K562 treated with DMSO at 1 percent for 12 hours (cell line): ENCODE data around the gene TAF11L11. TPM values are rescaled to one million over a fixed set of nuclear protein-coding genes. Genes with fewer than 3 reads are reported as not detected.

Experiments
- total RNA-seq: library from RNA; unstranded; fragments of 300-600 nt; gene quantifications from 2 replicates; pipeline ENCODE4 v1.2.3, GENCODE V29; 2022; ENCODE audit not compliant: insufficient read depth

The TAF11L11 gene
- total RNA-seq, result not detected in 2 replicates

DNA sequence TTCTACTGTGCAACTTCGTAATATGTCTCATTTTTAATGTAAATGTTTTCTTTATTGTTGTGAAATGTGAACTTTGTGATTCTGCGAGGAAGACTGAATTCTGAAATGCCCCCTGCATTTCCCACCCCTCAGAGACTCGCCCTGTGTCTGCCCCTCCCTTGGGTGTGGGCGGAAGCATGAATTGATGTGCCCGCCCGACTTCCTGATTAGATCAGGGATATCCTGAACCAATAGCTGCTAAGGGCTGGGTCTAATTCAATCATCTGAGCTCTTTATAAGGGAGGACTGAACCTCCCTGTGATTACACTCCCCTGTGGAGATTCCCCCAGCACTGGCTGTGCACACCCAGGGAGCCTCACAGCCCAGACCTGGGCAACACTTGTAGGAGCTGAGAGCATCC lies at the start of gene TAF11L11:
TAF11L11 (plus strand) TSS at position 304 of the 400 bp plus-strand sequence.

DNA sequence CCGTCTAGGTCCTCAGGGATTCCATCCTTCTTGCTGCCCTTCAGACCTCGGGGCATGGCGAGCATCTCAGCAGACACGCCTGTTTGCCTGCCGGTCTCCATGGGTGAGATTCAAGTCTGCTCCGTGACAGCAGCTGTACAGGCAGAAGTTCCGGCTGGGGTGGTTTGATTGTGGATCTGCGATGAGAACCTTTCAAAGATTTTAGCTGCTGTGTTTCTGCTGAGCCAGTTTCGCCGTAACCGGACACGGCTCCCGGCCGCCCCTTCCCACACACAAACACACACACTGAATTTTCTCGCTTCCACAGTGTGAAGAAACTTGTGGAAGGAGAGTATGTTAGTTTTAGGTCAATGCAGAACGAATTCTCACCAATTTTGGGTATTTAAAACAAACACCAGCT lies 18.3 kb upstream of the TAF11L11 start, which contains the start of gene TAF11L7:
TAF11L7 (minus strand) TSS at position 101 of the 400 bp plus-strand sequence.

DNA sequence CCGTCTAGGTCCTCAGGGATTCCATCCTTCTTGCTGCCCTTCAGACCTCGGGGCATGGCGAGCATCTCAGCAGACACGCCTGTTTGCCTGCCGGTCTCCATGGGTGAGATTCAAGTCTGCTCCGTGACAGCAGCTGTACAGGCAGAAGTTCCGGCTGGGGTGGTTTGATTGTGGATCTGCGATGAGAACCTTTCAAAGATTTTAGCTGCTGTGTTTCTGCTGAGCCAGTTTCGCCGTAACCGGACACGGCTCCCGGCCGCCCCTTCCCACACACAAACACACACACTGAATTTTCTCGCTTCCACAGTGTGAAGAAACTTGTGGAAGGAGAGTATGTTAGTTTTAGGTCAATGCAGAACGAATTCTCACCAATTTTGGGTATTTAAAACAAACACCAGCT lies 13.1 kb upstream of the TAF11L11 start, which contains the start of gene TAF11L8:
TAF11L8 (minus strand) TSS at position 101 of the 400 bp plus-strand sequence.

DNA sequence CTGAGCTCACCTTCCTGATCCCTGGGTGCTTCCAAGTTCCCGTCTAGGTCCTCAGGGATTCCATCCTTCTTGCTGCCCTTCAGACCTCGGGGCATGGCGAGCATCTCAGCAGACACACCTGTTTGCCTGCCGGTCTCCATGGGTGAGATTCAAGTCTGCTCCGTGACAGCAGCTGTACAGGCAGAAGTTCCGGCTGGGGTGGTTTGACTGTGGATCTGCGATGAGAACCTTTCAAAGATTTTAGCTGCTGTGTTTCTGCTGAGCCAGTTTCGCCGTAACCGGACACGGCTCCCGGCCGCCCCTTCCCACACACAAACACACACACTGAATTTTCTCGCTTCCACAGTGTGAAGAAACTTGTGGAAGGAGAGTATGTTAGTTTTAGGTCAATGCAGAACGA lies 9.7 kb upstream of the TAF11L11 start, which contains the start of gene TAF11L9:
TAF11L9 (minus strand) TSS at position 140 of the 400 bp plus-strand sequence.

DNA sequence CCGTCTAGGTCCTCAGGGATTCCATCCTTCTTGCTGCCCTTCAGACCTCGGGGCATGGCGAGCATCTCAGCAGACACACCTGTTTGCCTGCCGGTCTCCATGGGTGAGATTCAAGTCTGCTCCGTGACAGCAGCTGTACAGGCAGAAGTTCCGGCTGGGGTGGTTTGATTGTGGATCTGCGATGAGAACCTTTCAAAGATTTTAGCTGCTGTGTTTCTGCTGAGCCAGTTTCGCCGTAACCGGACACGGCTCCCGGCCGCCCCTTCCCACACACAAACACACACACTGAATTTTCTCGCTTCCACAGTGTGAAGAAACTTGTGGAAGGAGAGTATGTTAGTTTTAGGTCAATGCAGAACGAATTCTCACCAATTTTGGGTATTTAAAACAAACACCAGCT lies 6.3 kb upstream of the TAF11L11 start, which contains the start of gene TAF11L10:
TAF11L10 (minus strand) TSS at position 101 of the 400 bp plus-strand sequence.

DNA sequence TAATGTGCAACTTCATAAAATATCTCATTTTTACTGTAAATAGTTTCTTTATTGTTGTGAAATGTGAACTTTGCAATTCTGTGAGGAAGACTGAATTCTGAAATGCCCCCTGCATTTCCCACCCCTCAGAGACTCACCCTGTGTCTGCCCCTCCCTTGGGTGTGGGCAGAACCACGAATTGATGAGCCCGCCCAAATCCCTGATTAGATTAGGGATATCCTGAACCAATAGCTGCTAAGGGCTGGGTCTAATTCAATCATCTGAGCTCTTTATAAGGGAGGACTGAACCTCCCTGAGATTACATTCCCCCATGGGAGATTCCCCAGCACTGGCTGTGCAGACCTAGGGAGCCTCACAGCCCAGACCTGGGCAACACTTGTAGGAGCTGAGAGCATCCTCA lies 6.1 kb downstream of the TAF11L11 start, which contains the start of gene TAF11L12:
TAF11L12 (plus strand) TSS at position 301 of the 400 bp plus-strand sequence.

DNA sequence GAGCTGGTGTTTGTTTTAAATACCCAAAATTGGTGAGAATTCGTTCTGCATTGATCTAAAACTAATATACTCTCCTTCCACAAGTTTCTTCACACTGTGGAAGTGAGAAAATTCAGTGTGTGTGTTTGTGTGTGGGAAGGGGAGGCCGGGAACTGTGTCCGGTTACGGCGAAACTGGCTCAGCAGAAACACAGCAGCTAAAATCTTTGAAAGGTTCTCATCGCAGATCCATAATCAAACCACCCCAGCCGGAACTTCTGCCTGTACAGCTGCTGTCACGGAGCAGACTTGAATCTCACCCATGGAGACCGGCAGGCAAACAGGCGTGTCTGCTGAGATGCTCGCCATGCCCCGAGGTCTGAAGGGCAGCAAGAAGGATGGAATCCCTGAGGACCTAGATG lies 27.8 kb downstream of the TAF11L11 start, which contains the start of gene TAF11L13:
TAF11L13 (plus strand) TSS at position 301 of the 400 bp plus-strand sequence.

GRCh38 chr5:17634160-17634559 lies 30.2 kb downstream of the TAF11L11 start, which contains the start of gene TAF11L14:
TSS of gene TAF11L14 (plus strand) at chr5:17634460.

Other genes starting within 250 kb of the TAF11L11 start
- gene TAF11L2, start 106.0 kb upstream of the TAF11L11 start, total RNA-seq, result not detected in 2 replicates
- not detected in 2 replicates for gene TAF11L3, start 85.8 kb upstream of the TAF11L11 start, total RNA-seq
- not detected in 2 replicates for gene TAF11L4, start 82.4 kb upstream of the TAF11L11 start, total RNA-seq
- gene TAF11L5, start 78.9 kb upstream of the TAF11L11 start, total RNA-seq, result not detected in 2 replicates
- not detected in 2 replicates for gene TAF11L6, start 75.5 kb upstream of the TAF11L11 start, total RNA-seq
- gene TAF11L7, start 18.4 kb upstream of the TAF11L11 start, total RNA-seq, result not detected in 2 replicates
- gene TAF11L8, start 13.2 kb upstream of the TAF11L11 start, total RNA-seq, result not detected in 2 replicates
- gene TAF11L9, start 9.8 kb upstream of the TAF11L11 start, total RNA-seq, result not detected in 2 replicates
- not detected in 2 replicates for gene TAF11L10, start 6.4 kb upstream of the TAF11L11 start, total RNA-seq
- gene TAF11L12, start 6.2 kb downstream of the TAF11L11 start, total RNA-seq, result not detected in 2 replicates
- not detected in 2 replicates for gene TAF11L13, start 27.9 kb downstream of the TAF11L11 start, total RNA-seq
- not detected in 2 replicates for gene TAF11L14, start 30.3 kb downstream of the TAF11L11 start, total RNA-seq